ENCODE results near the gene ZNF317. TPM values are rescaled to one million over a fixed set of nuclear protein-coding genes. Genes with fewer than 3 reads are reported as not detected.
"Not testable (repeated sequence)": the region's sequence is repeated elsewhere in the genome, so short reads cannot be mapped to it uniquely, and the experiment has no call there.

The ZNF317 gene
- total RNA-seq, 1 experiment from 2014 or later = 31.4 TPM

DNA sequence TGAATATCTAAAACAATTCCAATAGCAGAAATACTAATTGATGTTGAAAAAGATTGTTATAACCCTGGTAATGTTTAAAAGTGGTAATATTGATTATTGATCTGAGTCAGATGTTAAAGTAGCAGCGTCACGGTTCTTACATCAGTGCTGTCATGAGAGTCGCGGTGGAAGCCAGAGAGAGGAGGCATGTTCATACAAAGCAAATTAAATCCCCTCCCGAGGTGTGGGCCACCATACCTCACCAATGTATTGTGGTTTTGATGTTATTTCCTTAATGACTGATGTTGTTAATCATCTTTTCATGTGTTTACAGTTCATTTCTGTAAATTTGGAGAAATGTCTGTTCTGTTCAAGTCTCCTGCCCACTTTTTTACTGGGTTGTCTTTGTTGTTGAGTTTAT, 11.2 kb downstream of the ZNF317 start:
- Histone ChIP-seq H3K27me3 (no peaks in the 10 kb centered on the region), H3K27ac (no peak overlapping the region), H3K36me3 (peaks cover 48% of the 10 kb centered on the region), H3K4me1 (no peaks in the 10 kb centered on the region), H3K9me3 (replicated peaks) (peaks cover 19% of the 10 kb centered on the region), H3K4me3 (no peak overlapping the region)
- no peak for DNase-seq

GRCh38 chr19:9155591-9155990, 15.4 kb downstream of the ZNF317 start:
- no peak overlapping the region for H3K27ac ChIP-seq
- DNase-seq = no peak
- H3K9me3 ChIP-seq (replicated peaks) = peaks cover 19% of the 10 kb centered on the region
- no peaks in the 10 kb centered on the region for H3K4me1 ChIP-seq
- peaks cover 73% of the 10 kb centered on the region for H3K36me3 ChIP-seq
- no peak overlapping the region for H3K4me3 ChIP-seq
- H3K27me3 ChIP-seq = no peaks in the 10 kb centered on the region

GRCh38 chr19:9156304-9156703, 16.1 kb downstream of the ZNF317 start:
- Histone ChIP-seq H3K4me3 (no peak overlapping the region), H3K36me3 (peaks cover 80% of the 10 kb centered on the region), H3K9me3 (replicated peaks) (peaks cover 19% of the 10 kb centered on the region), H3K27ac (no peak overlapping the region), H3K4me1 (no peaks in the 10 kb centered on the region), H3K27me3 (no peaks in the 10 kb centered on the region)
- no peak for DNase-seq

DNA sequence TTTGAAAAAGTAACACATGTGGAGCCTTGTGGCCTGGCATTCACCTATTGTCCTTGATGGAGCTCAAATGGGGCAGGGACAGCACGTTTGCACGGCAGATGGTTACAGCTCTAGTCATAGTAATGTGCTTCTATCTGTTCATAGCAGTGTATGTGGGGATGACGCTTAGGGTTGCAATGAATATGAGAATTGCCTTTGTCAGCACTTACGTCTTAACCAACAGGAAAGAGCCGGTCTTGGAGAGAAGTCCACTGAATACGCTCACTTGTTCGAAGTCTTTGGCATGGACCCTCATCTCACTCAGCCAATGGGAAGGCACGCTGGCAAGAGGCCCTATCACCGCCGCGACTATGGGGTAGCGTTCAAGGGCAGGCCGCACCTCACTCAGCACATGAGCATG, 19.7 kb downstream of the ZNF317 start:
- Histone ChIP-seq H3K4me1 (no peaks in the 10 kb centered on the region), H3K27ac (no peak overlapping the region), H3K27me3 (no peaks in the 10 kb centered on the region), H3K36me3 (peaks cover 92% of the 10 kb centered on the region), H3K9me3 (replicated peaks) (peaks cover under 1% of the 10 kb centered on the region), H3K4me3 (no peak overlapping the region)
- no peak for DNase-seq

DNA sequence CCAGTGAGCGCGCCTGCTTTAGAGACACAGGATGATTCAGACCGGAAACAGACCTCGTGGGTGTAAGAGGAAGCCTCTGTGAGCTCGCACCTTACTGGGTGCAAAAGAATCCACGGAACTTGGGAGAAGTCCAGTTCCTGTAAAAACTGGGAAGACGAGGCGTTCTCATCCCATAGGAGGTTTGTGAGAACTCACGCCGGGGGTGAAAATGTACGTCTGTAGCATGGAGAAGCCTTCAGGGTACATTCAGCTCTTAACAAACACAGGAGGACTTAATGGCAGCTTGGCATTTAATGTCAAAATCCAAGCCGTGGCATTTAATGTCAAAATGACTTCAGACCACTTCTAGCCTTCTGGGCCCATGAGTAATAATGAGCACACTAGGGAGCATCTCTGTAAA, 21.2 kb downstream of the ZNF317 start:
- Histone ChIP-seq H3K4me3 (no peak overlapping the region), H3K4me1 (no peaks in the 10 kb centered on the region), H3K27me3 (no peaks in the 10 kb centered on the region), H3K27ac (no peak overlapping the region), H3K36me3 (peaks cover 83% of the 10 kb centered on the region), H3K9me3 (replicated peaks) (no peaks in the 10 kb centered on the region; the same call in 1 of the 2 replicates)
- DNase-seq = no peak

DNA sequence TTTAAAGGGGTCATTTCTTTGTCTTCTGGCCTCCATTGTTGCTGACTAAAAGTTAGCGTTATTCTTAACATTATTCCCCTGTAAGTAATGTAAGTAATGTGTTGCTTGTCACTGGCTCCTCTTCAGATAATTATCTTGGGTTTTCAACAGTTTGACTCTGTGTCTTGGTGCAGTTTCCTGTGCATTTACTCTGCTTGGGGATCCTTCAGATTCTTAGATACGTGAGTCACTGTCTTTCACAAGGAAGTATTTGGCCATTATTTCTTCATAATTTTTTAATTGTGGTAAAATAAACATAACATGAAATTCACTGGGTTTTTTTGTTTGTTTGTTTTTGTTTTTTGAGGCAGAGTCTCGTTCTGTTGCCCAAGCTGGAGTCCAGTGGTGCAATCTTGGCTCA, 25.1 kb downstream of the ZNF317 start:
- no peaks in the 10 kb centered on the region for H3K4me1 ChIP-seq
- no peaks in the 10 kb centered on the region for H3K27me3 ChIP-seq
- H3K36me3 ChIP-seq = peaks cover 51% of the 10 kb centered on the region
- no peak for DNase-seq
- no peak overlapping the region for H3K4me3 ChIP-seq
- H3K9me3 ChIP-seq (replicated peaks) = no peaks in the 10 kb centered on the region; the same call in 1 of the 2 replicates
- no peak overlapping the region for H3K27ac ChIP-seq

DNA sequence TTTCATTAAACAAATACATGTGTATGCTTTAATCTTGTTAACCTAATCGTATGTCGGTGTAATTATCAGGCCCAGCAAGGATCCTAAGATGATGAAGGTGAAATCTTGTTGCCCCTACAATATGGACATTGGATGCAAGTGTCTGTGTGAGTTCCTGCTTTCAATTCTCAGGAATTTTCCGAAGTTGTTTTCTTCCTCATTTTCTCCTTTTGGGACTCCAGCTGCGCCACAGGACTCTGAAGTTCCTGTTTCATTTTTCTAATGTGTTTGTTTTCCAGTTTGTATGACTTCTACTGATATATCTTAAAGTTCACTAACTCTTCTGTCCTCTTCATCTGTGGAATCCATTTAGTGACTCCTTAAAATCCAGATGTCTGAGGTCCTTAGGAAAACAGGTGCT, 26.6 kb downstream of the ZNF317 start:
- DNase-seq = no peak

GRCh38 chr19:9171393-9171991, 31.3 kb downstream of the ZNF317 start:
- Histone ChIP-seq H3K27ac (no peak overlapping the region), H3K9me3 (replicated peaks) (no peaks in the 10 kb centered on the region), H3K27me3 (no peaks in the 10 kb centered on the region), H3K4me1 (no peaks in the 10 kb centered on the region), H3K36me3 (peaks cover 3% of the 10 kb centered on the region; the same call in 1 of the 2 replicates), H3K4me3 (no peak overlapping the region)
- no peak for DNase-seq

More for the DNA sequence above, 26.6 kb downstream of the ZNF317 start:
- no peak overlapping the region for H3K27ac ChIP-seq
- H3K4me3 ChIP-seq = no peak overlapping the region
- peaks cover 35% of the 10 kb centered on the region for H3K36me3 ChIP-seq
- H3K9me3 ChIP-seq (replicated peaks) = no peaks in the 10 kb centered on the region
- H3K4me1 ChIP-seq = no peaks in the 10 kb centered on the region
- H3K27me3 ChIP-seq = no peaks in the 10 kb centered on the region

- Histone ChIP-seq H3K4me3 (no peak overlapping the region), H3K27me3 (no peaks in the 10 kb centered on the region), H3K27ac (no peak overlapping the region), H3K9me3 (replicated peaks) (no peaks in the 10 kb centered on the region), H3K36me3 (no peaks in the 10 kb centered on the region), H3K4me1 (no peaks in the 10 kb centered on the region)
- DNase-seq = no peak
These were observed 35.1 kb downstream of the ZNF317 start for GRCh38 chr19:9175326-9175725.

GRCh38 chr19:9178901-9179300, 38.7 kb downstream of the ZNF317 start, which contains the start of gene OR7D2:
TSS of gene OR7D2 (plus strand) at chr19:9178979. CDS start at chr19:9185782, 6,803 bp downstream.
- no peak for DNase-seq
- no peaks in the 10 kb centered on the region for H3K4me1 ChIP-seq
- no peaks in the 10 kb centered on the region for H3K9me3 ChIP-seq (replicated peaks)
- no peaks in the 10 kb centered on the region for H3K27me3 ChIP-seq
- H3K4me3 ChIP-seq = no peak within 1 kb of the TSS
- peak within 1 kb of the TSS; percentile 32; the same call in 1 of the 2 replicates for H3K27ac ChIP-seq
- H3K36me3 ChIP-seq = no peaks in the 10 kb centered on the region

- Histone ChIP-seq H3K4me3 (no peak overlapping the region), H3K4me1 (no peaks in the 10 kb centered on the region), H3K27me3 (no peaks in the 10 kb centered on the region), H3K27ac (no peak overlapping the region), H3K9me3 (replicated peaks) (no peaks in the 10 kb centered on the region), H3K36me3 (no peaks in the 10 kb centered on the region)
- DNase-seq = no peak
These were observed 42.8 kb downstream of the ZNF317 start for GRCh38 chr19:9183000-9183399.

GRCh38 chr19:9187191-9187590, 47.0 kb downstream of the ZNF317 start:
- no peak for DNase-seq
- Histone ChIP-seq H3K27ac (no peak overlapping the region), H3K4me1 (no peaks in the 10 kb centered on the region), H3K36me3 (no peaks in the 10 kb centered on the region), H3K4me3 (no peak overlapping the region), H3K27me3 (no peaks in the 10 kb centered on the region), H3K9me3 (replicated peaks) (no peaks in the 10 kb centered on the region)

DNA sequence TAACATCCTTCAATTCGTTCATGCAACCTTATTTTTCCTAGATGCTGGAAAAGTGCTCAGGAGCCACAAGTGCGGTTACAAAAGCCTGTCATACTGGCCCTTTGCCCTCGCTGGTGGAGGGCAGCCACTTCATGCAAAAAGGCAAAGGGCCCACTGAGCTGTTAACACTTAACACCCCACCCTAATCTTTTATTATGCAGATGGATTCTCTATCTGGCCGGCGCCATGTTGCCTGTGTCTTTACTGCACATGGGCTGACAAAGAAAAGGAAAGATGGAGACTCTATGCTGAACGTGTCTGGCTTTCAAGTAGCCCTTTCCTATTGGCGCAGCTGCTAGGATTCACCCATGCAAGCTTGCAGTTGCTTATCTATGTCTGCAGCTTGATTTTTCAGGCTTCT, 49.3 kb downstream of the ZNF317 start:
- Histone ChIP-seq H3K27ac (no peak overlapping the region), H3K4me1 (no peaks in the 10 kb centered on the region), H3K4me3 (no peak overlapping the region), H3K9me3 (replicated peaks) (no peaks in the 10 kb centered on the region), H3K27me3 (no peaks in the 10 kb centered on the region), H3K36me3 (no peaks in the 10 kb centered on the region)
- no peak for DNase-seq

GRCh38 chr19:9198044-9198443, 57.8 kb downstream of the ZNF317 start:
- H3K4me1 ChIP-seq; H3K27ac ChIP-seq; H3K27me3 ChIP-seq; H3K36me3 ChIP-seq; H3K9me3 ChIP-seq (replicated peaks); H3K4me3 ChIP-seq; DNase-seq: not testable (repeated sequence)

- Histone ChIP-seq H3K36me3 (no peaks in the 10 kb centered on the region), H3K27ac (no peak overlapping the region), H3K27me3 (no peaks in the 10 kb centered on the region; the same call in 1 of the 2 replicates), H3K9me3 (replicated peaks) (no peaks in the 10 kb centered on the region), H3K4me1 (no peaks in the 10 kb centered on the region), H3K4me3 (no peak overlapping the region)
- DNase-seq = peak; percentile 67 to 77
These were observed 65.4 kb downstream of the ZNF317 start for GRCh38 chr19:9205501-9206113.
